Psoas muscle (tissue), 8 donors: ENCODE data around the gene PGS1. TPM values are rescaled to one million over a fixed set of nuclear protein-coding genes. Genes with fewer than 3 reads are reported as not detected.
A peak's percentile ranks its signal among the peaks of the same experiment; 100 is the strongest.

Experiments used
- ATAC-seq, 4 donors: fragments of 200-7000 bp; cut with Tn5 transposase; one replicate each; pipeline ENCODE4 v1.9.1; 2020; ENCODE audit warnings: moderate library complexity in 3 of 4, mild to moderate bottlenecking in 2 of 4
- DNase-seq, 2 donors: peaks; one replicate each; pipeline ENCODE4 v3.0.0-alpha.2; 2020
- H3K27ac ChIP-seq: fragments of 200-600 bp; one replicate; pipeline ENCODE4 v1.8.0; 2022
- H3K27me3 ChIP-seq, 3 donors: fragments of 200-600 bp in 1 of 3; one replicate each; pipeline versions ENCODE4 v1.6.1 to v1.8.0; 2013 to 2022; ENCODE audit warnings: low read length in 2 of 3, mild to moderate bottlenecking in 2 of 3, moderate library complexity in 1 of 3; ENCODE audit not compliant: insufficient read depth in 3 of 3
- H3K36me3 ChIP-seq, 2 donors: fragments of 200-600 bp in 1 of 2; one replicate each; pipeline versions ENCODE4 v1.6.1 to v1.8.0; 2013 to 2022; ENCODE audit warnings: low read depth in 1 of 2, mild to moderate bottlenecking in 1 of 2, moderate library complexity in 1 of 2; ENCODE audit not compliant: insufficient read depth in 1 of 2
- H3K4me1 ChIP-seq: fragments of 200-600 bp; one replicate; pipeline ENCODE4 v1.8.0; 2022
- H3K4me3 ChIP-seq: fragments of 200-600 bp; one replicate; pipeline ENCODE4 v1.8.0; 2022; ENCODE audit warnings: mild to moderate bottlenecking
- H3K9me3 ChIP-seq: fragments of 200-600 bp; one replicate; pipeline ENCODE4 v1.8.0; 2022
- CTCF ChIP-seq: fragments of 200-600 bp; IDR thresholded peaks from one replicate; pipeline ENCODE4 v1.8.0; 2022; ENCODE audit warnings: antibody characterized with exemption
- WGBS, 3 donors: extraction: QIAGEN DNeasy Blood & Tissue Kit; methylation state at CpG; one replicate each; pipeline versions ENCODE4 v1.1.6 to v1.1.7; 2013; 5-methylcytosine and 5-hydroxymethylcytosine counted together
- intact Hi-C, 2 donors: fragments of 100-400 bp; cut with DNase I; formaldehyde crosslinking; loops; one replicate each; pipeline versions ENCODE4 v1.11.0 to v1.14.2; 2022
- polyA plus RNA-seq, 3 donors: library from polyadenylated mRNA; stranded (reverse); fragments of 200-250 nt; gene quantifications; one replicate each; pipeline ENCODE4 v1.2.3, GENCODE V29; 2013
- total RNA-seq, 4 donors: library from RNA; stranded (reverse); fragmentation: NEBNext Ultra II Directional in 2 of 4; extraction: Animal tissue kit (Norgen Biotek cat#: 25700) in 2 of 4; gene quantifications; one replicate each; pipeline versions ENCODE4 v1.2.1 to v1.2.4, GENCODE V29; 2021 to 2023
- donor health status: healthy with polysubstance abuse.
- donor health status: DM: no; HTN: no; CAD: no; lungs with moderate emphysema.
- donor health status: Bipolar disorder and iron deficiency.
- donor health status: healthy.
- donor health status: DM: yes; HTN: yes; CAD: no.
- donor health status: DM: no; HTN: no; CAD: no.
- donor health status: DM: no; HTN: no; CAD: no.
- donor health status: DM: yes; HTN: yes; CAD: no.

The PGS1 gene
- total and polyA plus RNA-seq, 7 donors, result 10.2 to 24.2 (median 16.3) TPM

GRCh38 chr17:78422872-78423588 is 44.6 kb downstream of the PGS1 start:
- DNase-seq (no peak), ATAC-seq (no peak)
- no peak for TF ChIP-seq CTCF
- Histone ChIP-seq H3K4me1 (peaks cover 10% of the 10 kb centered on the region), H3K27me3 (no peaks in the 10 kb centered on the region), H3K27ac (no peak overlapping the region), H3K36me3 (peaks cover 0 to 74% of the 10 kb centered on the region in 2 donors), H3K4me3 (no peak overlapping the region), H3K9me3 (no peaks in the 10 kb centered on the region)
- 84 to 91% (median 87%) methylated on average over 20 of the region's 20 CpGs for WGBS, 3 donors
- intact Hi-C loops, result loop anchor here (1.0 to 10.0 kb wide), 6 partner anchors 62 to 308 kb away; partner anchors contain the start of gene SOCS3 (in 2 of the 2)

GRCh38 chr17:78423961-78424675 is 45.7 kb downstream of the PGS1 start:
- DNase-seq (no peak), ATAC-seq (no peak)
- Histone ChIP-seq H3K27me3 (no peaks in the 10 kb centered on the region), H3K4me3 (no peak overlapping the region), H3K4me1 (peaks cover 6% of the 10 kb centered on the region), H3K9me3 (no peaks in the 10 kb centered on the region), H3K27ac (no peak overlapping the region), H3K36me3 (peaks cover 0 to 85% of the 10 kb centered on the region in 2 donors)
- no peak for TF ChIP-seq CTCF
- 69 to 81% (median 74%) methylated on average over 18 of the region's 18 CpGs for WGBS, 3 donors
- intact Hi-C loops, result loop anchor here (2.0 to 10.0 kb wide), 4 partner anchors 63 to 309 kb away; partner anchors contain the start of gene SOCS3 (in 1 of the 2)

GRCh38 chr17:78425429-78425828 is 47.0 kb downstream of the PGS1 start:
- no peaks in the 10 kb centered on the region for H3K9me3 ChIP-seq
- no peak for TF ChIP-seq CTCF
- H3K27ac ChIP-seq, result no peak overlapping the region
- peaks cover 0 to 85% of the 10 kb centered on the region in 2 donors for H3K36me3 ChIP-seq
- peak; percentile 14 to 35 (median 22) for ATAC-seq
- H3K4me3 ChIP-seq, result no peak overlapping the region
- WGBS, 3 donors, result 62 to 87% (median 64%) methylated on average over 17 of the region's 17 CpGs
- no peaks in the 10 kb centered on the region for H3K27me3 ChIP-seq
- intact Hi-C loops, result loop anchor here in 1 of 2 donors (10.0 kb wide), 1 partner anchor 311 kb away; no protein-coding TSS in a partner anchor
- DNase-seq, result no peak
- peaks cover 6% of the 10 kb centered on the region for H3K4me1 ChIP-seq

- WGBS, 3 donors, result 90 to 93% (median 90%) methylated on average over 22 of the region's 22 CpGs
- no peaks in the 10 kb centered on the region for H3K9me3 ChIP-seq
- no peaks in the 10 kb centered on the region for H3K27me3 ChIP-seq
- intact Hi-C loops, result loop anchor here in 1 of 2 donors (10.0 kb wide), 1 partner anchor 312 kb away; no protein-coding TSS in a partner anchor
- H3K36me3 ChIP-seq, result peaks cover 0 to 76% of the 10 kb centered on the region in 2 donors
- TF ChIP-seq CTCF, result no peak
- no peak overlapping the region for H3K4me3 ChIP-seq
- DNase-seq (no peak), ATAC-seq (no peak)
- H3K4me1 ChIP-seq, result peaks cover 4% of the 10 kb centered on the region
- H3K27ac ChIP-seq, result no peak overlapping the region
Observed at GRCh38 chr17:78426293-78426879, 47.9 kb downstream of the PGS1 start.
